Prostate gland (tissue), 2 donors: ENCODE data around the gene RIMS3. TPM values are rescaled to one million over a fixed set of nuclear protein-coding genes. Genes with fewer than 3 reads are reported as not detected.
A peak's percentile ranks its signal among the peaks of the same experiment; 100 is the strongest.
"Not testable (repeated sequence)": the region's sequence is repeated elsewhere in the genome, so short reads cannot be mapped to it uniquely, and the experiment has no call there.

Source experiments
- DNase-seq: peaks from one replicate; pipeline ENCODE4 v3.0.0-alpha.2; 2019; ENCODE audit warnings: low spot score
- H3K27ac ChIP-seq, 2 donors: fragments of 200-600 bp; sonication (generic); 2 replicates each; pipeline ENCODE4 v1.5.1; 2017 to 2019
- H3K27me3 ChIP-seq: fragments of 200-600 bp; sonication (generic); replicated peaks from 2 replicates; pipeline ENCODE4 v1.5.1; 2019; ENCODE audit not compliant: insufficient read depth
- H3K36me3 ChIP-seq, 2 donors: fragments of 200-600 bp; sonication (generic); 1 replicate in 1 of 2; 2 replicates in 1 of 2; pipeline versions ENCODE4 v1.5.1 to v1.8.1; 2017 to 2019
- H3K4me1 ChIP-seq: fragments of 200-600 bp; sonication (generic); replicated peaks from 2 replicates; pipeline ENCODE4 v1.5.1; 2019
- H3K4me3 ChIP-seq, 2 donors: fragments of 200-600 bp; sonication (generic); 2 replicates each; pipeline ENCODE4 v1.5.1; 2017 to 2019
- H3K9me3 ChIP-seq: fragments of 200-600 bp; sonication (generic); 2 replicates; pipeline ENCODE4 v1.5.1; 2017
- CTCF ChIP-seq, 4 experiments: fragments of 200-600 bp in 2 of 4; fragments of 450-650 bp in 2 of 4; sonication (generic) in 2 of 4; IDR thresholded peaks; 1 replicate in 3 of 4; 2 replicates in 1 of 4; pipeline ENCODE4 v1.5.1; 2016 to 2019; ENCODE audit warnings: antibody characterized with exemption in 4 of 4, mild to moderate bottlenecking in 2 of 4, moderate library complexity in 2 of 4
- POLR2A ChIP-seq: fragments of 450-650 bp; IDR thresholded peaks from one replicate; pipeline ENCODE4 v1.6.1; 2016; ENCODE audit warnings: antibody characterized with exemption, mild to moderate bottlenecking
- POLR2AphosphoS5 ChIP-seq: sonication (generic); formaldehyde crosslinking; IDR thresholded peaks from one replicate; pipeline ENCODE4 v1.6.1; 2017; ENCODE audit warnings: antibody characterized with exemption
- WGBS: methylation state at CpG from one replicate; pipeline ENCODE4 v1.1.5; 2018; 5-methylcytosine and 5-hydroxymethylcytosine counted together
- intact Hi-C: fragments of 100-400 bp; cut with DNase I; formaldehyde crosslinking; loops from one replicate; pipeline ENCODE4 v1.14.2; 2022
- total RNA-seq, 2 donors: library from RNA; depleted of rRNA; stranded (reverse); fragments of >200 nt; gene quantifications; one replicate each; pipeline ENCODE4 v1.1.0, GENCODE V29; 2016

The RIMS3 gene
- total RNA-seq, 2 donors from 2014 or later, result 3.0 to 10.5 TPM

- H3K4me1 ChIP-seq, result no peaks in the 10 kb centered on the region
- intact Hi-C loops, result no loop called here
- no peaks in the 10 kb centered on the region for H3K27me3 ChIP-seq
- DNase-seq, result no peak
- TF ChIP-seq POLR2A (no peak), POLR2AphosphoS5 (no peak), CTCF (IDR thresholded peaks at IDR 0.05) (no peak)
- H3K4me3 ChIP-seq, result no peak overlapping the region
- WGBS, result 75% methylated on average over 2 of the region's 2 CpGs
- H3K9me3 ChIP-seq, result no peaks in the 10 kb centered on the region
- no peaks in the 10 kb centered on the region for H3K36me3 ChIP-seq
- H3K27ac ChIP-seq, result no peak overlapping the region
These were observed 31.5 kb downstream of the RIMS3 start for GRCh38 chr1:40633931-40634376.

GRCh38 chr1:40633523-40633922 lies 32.0 kb downstream of the RIMS3 start:
- TF ChIP-seq CTCF (IDR thresholded peaks at IDR 0.05) (no peak), POLR2AphosphoS5 (no peak), POLR2A (no peak)
- no peak overlapping the region for H3K27ac ChIP-seq
- intact Hi-C loops, result no loop called here

GRCh38 chr1:40630488-40631223 lies 34.8 kb downstream of the RIMS3 start:
- no peaks in the 10 kb centered on the region for H3K4me1 ChIP-seq
- H3K9me3 ChIP-seq, result no peaks in the 10 kb centered on the region
- WGBS, result 79% methylated on average over 7 of the region's 7 CpGs
- no peak overlapping the region for H3K4me3 ChIP-seq
- TF ChIP-seq POLR2A, result no peak
- TF ChIP-seq CTCF (IDR thresholded peaks at IDR 0.05), result peak in 1 of 4 experiments; percentile 27
- no peak for TF ChIP-seq POLR2AphosphoS5
- no peaks in the 10 kb centered on the region for H3K27me3 ChIP-seq
- intact Hi-C loops, result no loop called here
- no peak overlapping the region for H3K27ac ChIP-seq
- H3K36me3 ChIP-seq, result no peaks in the 10 kb centered on the region
- no peak for DNase-seq

More at GRCh38 chr1:40633523-40633922, 32.0 kb downstream of the RIMS3 start:
- no peak overlapping the region for H3K4me3 ChIP-seq
- H3K9me3 ChIP-seq, result no peaks in the 10 kb centered on the region
- no peaks in the 10 kb centered on the region for H3K4me1 ChIP-seq
- no peak for DNase-seq
- H3K36me3 ChIP-seq, result no peaks in the 10 kb centered on the region
- H3K27me3 ChIP-seq, result no peaks in the 10 kb centered on the region

GRCh38 chr1:40629546-40629945 lies 35.9 kb downstream of the RIMS3 start:
- intact Hi-C loops, result not testable (repeated sequence)
- 98% methylated on average over 4 of the region's 4 CpGs for WGBS

GRCh38 chr1:40628903-40629292 lies 36.6 kb downstream of the RIMS3 start:
- H3K4me1 ChIP-seq, result no peaks in the 10 kb centered on the region
- no peak for DNase-seq
- intact Hi-C loops, result no loop called here
- no peaks in the 10 kb centered on the region for H3K9me3 ChIP-seq
- H3K36me3 ChIP-seq, result no peaks in the 10 kb centered on the region
- WGBS, result 90% methylated on average over 2 of the region's 2 CpGs
- H3K4me3 ChIP-seq, result no peak overlapping the region
- no peak overlapping the region for H3K27ac ChIP-seq
- no peaks in the 10 kb centered on the region for H3K27me3 ChIP-seq
- no peak for TF ChIP-seq POLR2A
- no peak for TF ChIP-seq POLR2AphosphoS5
- TF ChIP-seq CTCF (IDR thresholded peaks at IDR 0.05), result no peak

More at GRCh38 chr1:40629546-40629945, 35.9 kb downstream of the RIMS3 start:
- not testable (repeated sequence) for H3K27ac ChIP-seq, H3K36me3 ChIP-seq, H3K27me3 ChIP-seq, H3K9me3 ChIP-seq, H3K4me1 ChIP-seq, DNase-seq, H3K4me3 ChIP-seq
